HG03196 (cell line): ENCODE results near the gene DUSP6.

Experiments
- ATAC-seq: cut with Tn5 transposase; IDR thresholded peaks from one replicate; pipeline ENCODE4 v1.9.1; 2021; ENCODE audit not compliant: unreplicated experiment

DUSP6 gene

GRCh38 chr12:89299417-89299816 lies 52.9 kb downstream of the DUSP6 start:
- ATAC-seq: no peak
